Measurements from ENCODE around the gene AFF2.

AFF2 gene

DNA sequence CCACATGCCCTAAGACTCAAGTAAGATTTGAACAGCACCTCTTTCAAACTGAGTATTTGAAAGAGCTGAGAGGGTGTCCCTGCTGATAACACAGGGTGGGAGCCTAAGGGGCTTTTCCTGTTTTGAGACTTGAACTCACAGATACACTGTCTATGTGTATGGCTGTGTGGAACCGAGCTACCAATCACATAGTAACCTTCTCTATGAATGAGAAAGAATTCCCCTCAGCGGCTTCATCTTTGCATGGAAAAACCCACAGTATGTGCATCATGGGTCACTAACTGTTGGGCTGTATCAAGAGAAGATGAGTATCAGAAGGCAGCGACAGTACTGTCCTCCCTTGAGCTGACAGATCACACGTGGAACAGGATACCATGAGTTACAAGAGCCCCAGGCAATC lies 336.3 kb downstream of the AFF2 start:
- Histone ChIP-seq H3K9me3 (no peaks in the 10 kb centered on the region), H3K27ac (no peak overlapping the region), H3K4me1 (no peaks in the 10 kb centered on the region), H3K27me3 (no peaks in the 10 kb centered on the region), H3K4me3 (no peak overlapping the region), H3K36me3 (no peaks in the 10 kb centered on the region)
- DNase-seq: no peak
- intact Hi-C loops (cut with DNase I; ENCODE audit: low total_unique reads): no loop called here
- TF ChIP-seq, protein P1, sequence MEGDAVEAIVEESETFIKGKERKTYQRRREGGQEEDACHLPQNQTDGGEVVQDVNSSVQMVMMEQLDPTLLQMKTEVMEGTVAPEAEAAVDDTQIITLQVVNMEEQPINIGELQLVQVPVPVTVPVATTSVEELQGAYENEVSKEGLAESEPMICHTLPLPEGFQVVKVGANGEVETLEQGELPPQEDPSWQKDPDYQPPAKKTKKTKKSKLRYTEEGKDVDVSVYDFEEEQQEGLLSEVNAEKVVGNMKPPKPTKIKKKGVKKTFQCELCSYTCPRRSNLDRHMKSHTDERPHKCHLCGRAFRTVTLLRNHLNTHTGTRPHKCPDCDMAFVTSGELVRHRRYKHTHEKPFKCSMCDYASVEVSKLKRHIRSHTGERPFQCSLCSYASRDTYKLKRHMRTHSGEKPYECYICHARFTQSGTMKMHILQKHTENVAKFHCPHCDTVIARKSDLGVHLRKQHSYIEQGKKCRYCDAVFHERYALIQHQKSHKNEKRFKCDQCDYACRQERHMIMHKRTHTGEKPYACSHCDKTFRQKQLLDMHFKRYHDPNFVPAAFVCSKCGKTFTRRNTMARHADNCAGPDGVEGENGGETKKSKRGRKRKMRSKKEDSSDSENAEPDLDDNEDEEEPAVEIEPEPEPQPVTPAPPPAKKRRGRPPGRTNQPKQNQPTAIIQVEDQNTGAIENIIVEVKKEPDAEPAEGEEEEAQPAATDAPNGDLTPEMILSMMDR (IDR thresholded peaks at IDR 0.05): no peak

DNA sequence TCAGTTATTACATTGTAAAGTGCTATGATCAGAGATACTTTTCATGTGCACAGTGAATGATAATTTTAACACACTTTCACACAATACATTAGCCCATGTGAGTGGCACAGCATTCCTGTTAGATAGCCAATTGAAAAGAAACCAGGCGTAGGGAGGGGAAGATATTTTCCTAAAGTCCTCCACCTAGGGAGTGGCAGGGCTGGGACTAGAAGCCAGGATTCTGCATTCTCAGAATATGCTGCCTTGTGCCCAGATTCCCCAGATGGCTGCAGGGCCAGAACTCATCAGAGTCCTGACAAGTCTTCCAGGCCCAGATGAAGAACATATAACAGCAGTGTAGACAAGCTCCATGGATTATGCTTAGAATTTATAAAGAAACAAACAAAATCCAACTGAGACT lies 350.2 kb downstream of the AFF2 start:
- intact Hi-C loops (cut with DNase I; ENCODE audit: low total_unique reads): no loop called here
- H3K9me3 ChIP-seq: no peaks in the 10 kb centered on the region
- no peak overlapping the region for H3K4me3 ChIP-seq
- DNase-seq: no peak
- no peak overlapping the region for H3K27ac ChIP-seq
- no peaks in the 10 kb centered on the region for H3K36me3 ChIP-seq
- TF ChIP-seq, protein P1 (IDR thresholded peaks at IDR 0.05): no peak
- no peaks in the 10 kb centered on the region for H3K27me3 ChIP-seq
- no peaks in the 10 kb centered on the region for H3K4me1 ChIP-seq

DNA sequence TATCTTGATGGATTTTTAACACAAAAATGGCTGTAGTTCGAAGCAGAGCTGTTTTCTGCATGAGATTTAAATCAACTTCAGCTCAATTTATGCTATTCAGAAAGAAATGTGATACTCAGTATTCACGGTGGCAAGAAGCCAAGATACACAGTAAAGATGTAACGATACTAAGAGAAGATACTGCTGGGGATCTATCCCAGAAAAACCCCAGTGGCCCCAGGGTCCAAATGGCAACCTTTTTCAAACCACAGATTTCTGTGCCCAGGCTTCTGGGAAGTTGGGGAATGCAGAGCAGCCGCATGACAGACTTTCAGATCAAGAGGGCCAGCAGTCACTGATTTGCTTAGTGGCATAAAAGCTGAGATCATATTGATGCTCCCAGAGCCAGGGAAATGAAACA lies 353.9 kb downstream of the AFF2 start:
- H3K36me3 ChIP-seq: no peaks in the 10 kb centered on the region
- no peak for DNase-seq
- no peaks in the 10 kb centered on the region for H3K27me3 ChIP-seq
- TF ChIP-seq, protein P1 (IDR thresholded peaks at IDR 0.05): no peak
- H3K4me3 ChIP-seq: no peak overlapping the region
- no peak overlapping the region for H3K27ac ChIP-seq
- no peaks in the 10 kb centered on the region for H3K4me1 ChIP-seq
- H3K9me3 ChIP-seq: no peaks in the 10 kb centered on the region
- intact Hi-C loops (cut with DNase I; ENCODE audit: low total_unique reads): no loop called here

DNA sequence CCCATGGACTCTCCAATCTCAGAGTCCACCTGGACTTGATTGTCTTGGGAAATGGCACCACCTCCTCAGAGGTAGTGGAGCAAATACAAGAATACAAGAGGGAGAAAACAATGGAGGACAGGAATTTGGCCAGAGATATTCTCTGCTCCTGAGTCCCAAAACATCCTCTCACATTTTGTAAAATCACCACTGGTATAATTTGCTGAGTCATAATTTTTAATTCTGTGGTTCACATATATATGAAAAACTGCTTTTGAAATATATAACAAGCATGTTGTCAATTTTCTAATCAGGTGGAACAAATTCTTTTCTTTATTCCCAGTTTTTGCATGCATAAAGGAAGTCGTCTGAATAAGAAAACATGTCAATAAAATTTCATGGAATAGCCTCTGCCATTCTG lies 356.1 kb downstream of the AFF2 start:
- H3K27ac ChIP-seq: no peak overlapping the region
- H3K27me3 ChIP-seq: no peaks in the 10 kb centered on the region
- H3K4me1 ChIP-seq: no peaks in the 10 kb centered on the region
- intact Hi-C loops (cut with DNase I; ENCODE audit: low total_unique reads): no loop called here
- no peaks in the 10 kb centered on the region for H3K9me3 ChIP-seq
- no peak for DNase-seq
- H3K36me3 ChIP-seq: no peaks in the 10 kb centered on the region
- H3K4me3 ChIP-seq: no peak overlapping the region
- TF ChIP-seq, protein P1 (IDR thresholded peaks at IDR 0.05): no peak

DNA sequence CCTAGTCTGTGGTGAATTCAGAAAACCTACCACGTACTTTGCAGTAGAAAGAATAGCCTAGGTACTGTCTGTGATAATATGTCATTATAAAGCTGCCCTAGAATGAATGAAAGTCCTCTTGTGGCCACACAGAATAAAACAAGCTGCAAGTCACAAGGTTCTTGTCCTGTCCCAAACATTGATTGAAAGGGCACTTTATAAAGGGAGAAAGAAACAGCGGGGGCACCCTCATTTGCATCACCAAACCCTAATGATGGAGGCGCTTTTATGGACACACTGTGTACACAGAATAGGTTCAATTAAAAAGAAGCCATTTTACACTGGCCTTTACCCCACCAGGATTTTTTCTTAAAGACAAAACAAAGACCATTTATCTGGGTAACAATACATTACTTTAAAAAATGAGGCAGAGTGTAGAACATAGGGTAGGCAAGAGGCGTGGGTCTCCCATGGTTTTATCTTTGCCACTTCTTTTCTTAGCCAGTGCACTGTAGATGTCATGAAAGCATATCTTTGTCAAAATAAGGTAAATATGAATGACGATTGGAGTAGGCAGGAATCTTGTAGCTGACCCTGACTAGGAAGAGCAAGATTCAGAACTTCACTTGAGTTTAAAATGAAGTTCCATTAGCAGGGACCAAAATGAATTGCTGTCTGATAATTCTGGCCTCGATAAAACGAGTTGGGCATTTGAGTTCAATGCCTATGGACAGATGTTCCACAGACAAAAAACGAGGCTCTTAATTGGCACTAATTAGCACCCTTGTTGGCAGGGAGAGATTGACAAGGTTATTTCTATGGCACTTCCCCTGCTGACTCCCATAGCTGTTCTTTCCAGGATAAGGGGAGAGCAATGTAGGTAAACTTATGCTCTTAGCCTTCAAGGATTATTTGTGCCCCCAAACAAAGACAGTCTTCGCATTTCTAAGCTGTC lies 365.1 kb downstream of the AFF2 start:
- Histone ChIP-seq H3K36me3 (no peaks in the 10 kb centered on the region), H3K27ac (no peak overlapping the region), H3K27me3 (no peaks in the 10 kb centered on the region), H3K9me3 (no peaks in the 10 kb centered on the region), H3K4me1 (no peaks in the 10 kb centered on the region), H3K4me3 (no peak overlapping the region)
- DNase-seq: no peak
- TF ChIP-seq, protein P1 (IDR thresholded peaks at IDR 0.05): no peak
- intact Hi-C loops (cut with DNase I; ENCODE audit: low total_unique reads): no loop called here
